Caki2 (cell line): ENCODE results near the gene SMARCD1. TPM values are rescaled to one million over a fixed set of nuclear protein-coding genes. Genes with fewer than 3 reads are reported as not detected.
"Not testable (repeated sequence)": the region's sequence is repeated elsewhere in the genome, so short reads cannot be mapped to it uniquely, and the experiment has no call there.

Source experiments
- DNase-seq: peaks from one replicate; pipeline ENCODE4 v3.0.0-alpha.2; 2015; ENCODE audit warnings: low read depth
- in situ Hi-C: cut with HindIII; loops from 2 replicates; pipeline ENCODE4 v1.10.0; 2016; ENCODE audit warnings: low sequenced_read_pairs, low pct_unique_long_range_greater_than_20kb, mixed read lengths
- total RNA-seq: library from RNA; depleted of rRNA; stranded (reverse); fragments of >200 nt; shearing (Covaris generic); gene quantifications from 2 replicates; pipeline ENCODE4 v1.2.3, GENCODE V29; 2014; ENCODE audit warnings: low replicate concordance

Gene SMARCD1
- total RNA-seq, 1 experiment from 2014 or later, result 61.0 TPM

DNA sequence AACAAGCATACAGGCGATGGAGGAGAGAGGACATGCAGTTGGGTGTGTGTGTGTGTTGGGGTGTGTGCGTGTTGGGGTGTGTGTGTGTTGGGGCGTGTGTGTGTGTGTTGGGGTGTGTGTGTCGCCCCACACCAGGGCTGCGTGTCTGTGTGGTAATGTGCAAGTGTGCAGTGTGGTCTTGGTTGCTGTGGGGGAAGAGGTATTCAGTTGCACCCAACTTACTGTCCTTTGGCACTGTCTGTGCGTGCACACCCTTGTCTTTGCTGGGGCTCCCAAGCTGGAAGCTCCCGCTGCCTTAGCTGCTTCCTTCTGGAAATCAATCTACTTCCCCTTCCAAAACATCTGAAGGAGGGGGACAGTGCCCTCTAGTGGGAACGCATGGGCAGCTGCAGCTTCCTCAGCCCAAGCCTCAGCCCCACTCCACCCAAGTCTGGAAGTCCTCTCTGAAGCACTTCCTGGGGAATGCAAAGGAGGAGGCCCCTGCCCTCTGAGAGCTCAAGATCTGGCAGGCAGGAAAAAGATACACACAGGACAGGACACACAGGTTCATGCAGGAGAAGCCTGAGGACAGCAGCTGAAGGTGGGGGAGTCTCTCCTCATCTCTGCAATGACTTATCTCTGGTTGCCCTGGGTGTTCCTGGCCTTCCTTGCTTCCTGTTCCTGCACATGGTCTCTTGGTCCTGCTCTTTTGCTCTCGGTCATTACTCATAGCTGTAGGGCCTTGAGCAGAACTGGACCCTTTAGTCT is 14.7 kb upstream of the SMARCD1 start:
- in situ Hi-C loops, result loop anchor here (25.0 kb wide), 1 partner anchor 108 kb away; the partner anchor contains the start of genes AQP2, AQP5 and AQP6
- peak; percentile 76 for DNase-seq

DNA sequence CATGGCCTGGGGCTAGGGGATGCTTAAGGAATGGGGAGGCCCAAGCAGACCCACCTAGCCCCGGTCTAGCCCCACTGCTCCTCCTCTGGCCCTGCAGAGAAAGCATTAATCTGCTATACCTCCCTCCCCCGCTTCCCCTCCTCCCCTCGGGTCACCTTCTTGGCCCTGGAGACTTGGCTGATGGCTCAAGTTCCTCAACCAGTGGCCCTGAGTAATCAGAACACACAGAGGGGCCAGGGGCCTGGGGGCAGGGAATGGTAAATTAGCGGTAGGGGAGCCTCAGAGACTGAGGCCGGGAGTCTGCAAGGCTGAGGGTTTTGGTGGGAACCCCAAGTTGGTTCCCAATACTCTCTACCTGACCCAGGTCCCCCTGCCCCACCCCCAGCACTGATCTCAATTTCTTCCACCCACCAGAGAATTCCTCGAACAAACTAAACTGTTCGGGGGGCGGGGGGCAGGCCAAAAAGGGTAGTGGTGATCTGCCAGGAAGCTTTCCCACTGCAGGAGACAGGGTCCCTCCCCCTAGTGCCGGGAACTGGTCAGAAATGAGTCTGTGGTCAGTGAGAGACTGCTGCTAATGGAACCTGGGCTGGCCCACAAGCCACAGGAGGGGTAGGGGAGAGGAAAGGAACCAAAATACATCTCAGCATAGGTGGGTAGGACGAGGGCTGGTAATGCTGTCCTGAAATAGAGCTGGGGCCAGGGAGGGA is 12.8 kb upstream of the SMARCD1 start:
- DNase-seq, result no peak
- in situ Hi-C loops, result loop anchor here (25.0 kb wide), 1 partner anchor 110 kb away; the partner anchor contains the start of genes AQP2, AQP5 and AQP6

GRCh38 chr12:50073206-50073605 is 11.9 kb upstream of the SMARCD1 start:
- in situ Hi-C loops, result loop anchor here (25.0 kb wide), 1 partner anchor 111 kb away; the partner anchor contains the start of genes AQP2, AQP5 and AQP6
- DNase-seq, result no peak

DNA sequence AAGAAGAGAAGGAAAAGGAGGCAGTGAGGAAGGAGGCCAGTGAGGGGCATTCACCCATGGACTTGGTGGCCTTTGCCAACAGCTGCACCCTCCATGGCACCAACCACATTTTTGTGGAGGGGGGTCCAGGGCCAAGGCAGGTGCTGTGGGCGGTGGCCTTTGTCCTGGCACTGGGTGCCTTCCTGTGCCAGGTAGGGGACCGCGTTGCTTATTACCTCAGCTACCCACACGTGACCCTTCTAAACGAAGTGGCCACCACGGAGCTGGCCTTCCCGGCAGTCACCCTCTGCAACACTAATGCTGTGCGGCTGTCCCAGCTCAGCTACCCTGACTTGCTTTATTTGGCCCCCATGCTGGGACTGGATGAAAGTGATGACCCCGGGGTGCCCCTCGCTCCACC is 11.4 kb upstream of the SMARCD1 start:
- in situ Hi-C loops, result loop anchor here (25.0 kb wide), 1 partner anchor 111 kb away; the partner anchor contains the start of genes AQP2, AQP5 and AQP6
- DNase-seq, result no peak

GRCh38 chr12:50074936-50075807 is 10.0 kb upstream of the SMARCD1 start:
- in situ Hi-C loops, result loop anchor here (25.0 kb wide), 1 partner anchor 113 kb away; the partner anchor contains the start of genes AQP2, AQP5 and AQP6
- DNase-seq, result peak; percentile 69

DNA sequence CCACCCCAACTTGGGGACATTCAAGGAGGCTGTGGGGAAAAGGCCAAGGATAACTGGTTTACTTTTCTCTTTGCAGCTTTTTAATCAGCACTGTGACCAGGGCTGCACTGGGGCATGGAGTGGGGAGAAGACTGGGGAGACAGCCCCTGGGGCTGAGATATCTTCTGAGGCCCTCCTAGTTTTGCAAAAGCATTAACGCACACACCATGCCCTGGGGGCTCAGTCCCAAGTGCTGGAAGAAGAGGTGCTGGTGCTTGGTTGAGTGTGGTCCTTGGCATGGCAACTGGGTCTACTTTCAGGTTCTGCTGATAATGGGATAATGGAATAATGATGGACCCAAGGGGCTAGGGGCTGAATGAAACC is 9.4 kb upstream of the SMARCD1 start:
- DNase-seq, result no peak
- in situ Hi-C loops, result no loop called here

DNA sequence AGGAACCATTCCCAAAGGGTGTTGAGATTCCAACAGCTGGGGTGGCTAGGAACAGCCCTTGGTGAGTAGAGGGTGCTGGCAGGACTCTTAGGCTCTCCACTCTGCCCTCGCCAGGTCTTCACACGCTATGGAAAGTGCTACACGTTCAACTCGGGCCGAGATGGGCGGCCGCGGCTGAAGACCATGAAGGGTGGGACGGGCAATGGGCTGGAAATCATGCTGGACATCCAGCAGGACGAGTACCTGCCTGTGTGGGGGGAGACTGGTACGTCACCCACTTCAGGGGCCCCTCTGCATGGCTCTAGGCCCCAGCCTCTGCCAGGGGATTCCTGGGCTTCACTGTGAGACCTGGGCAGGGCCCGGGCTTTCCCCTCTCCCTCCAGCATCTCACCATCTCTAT is 8.0 kb upstream of the SMARCD1 start:
- DNase-seq, result no peak
- in situ Hi-C loops, result no loop called here

DNA sequence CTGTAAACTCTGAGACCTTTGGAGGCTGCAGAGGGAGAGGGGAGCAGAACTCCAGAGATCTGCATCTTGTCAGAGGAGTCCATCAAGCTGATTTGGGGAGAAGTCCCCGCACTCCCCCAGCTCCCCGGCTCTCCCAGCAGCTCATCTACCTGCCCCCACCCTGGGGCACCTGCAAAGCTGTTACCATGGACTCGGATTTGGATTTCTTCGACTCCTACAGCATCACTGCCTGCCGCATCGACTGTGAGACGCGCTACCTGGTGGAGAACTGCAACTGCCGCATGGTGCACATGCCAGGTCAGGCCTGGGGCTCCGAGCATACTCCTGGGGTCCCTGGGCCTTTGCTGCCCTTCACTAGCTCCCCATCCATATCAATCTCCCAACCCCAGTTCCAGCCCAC is 6.9 kb upstream of the SMARCD1 start:
- in situ Hi-C loops, result no loop called here
- no peak for DNase-seq

GRCh38 chr12:50079771-50080170 is 5.4 kb upstream of the SMARCD1 start:
- in situ Hi-C loops, result no loop called here

DNA sequence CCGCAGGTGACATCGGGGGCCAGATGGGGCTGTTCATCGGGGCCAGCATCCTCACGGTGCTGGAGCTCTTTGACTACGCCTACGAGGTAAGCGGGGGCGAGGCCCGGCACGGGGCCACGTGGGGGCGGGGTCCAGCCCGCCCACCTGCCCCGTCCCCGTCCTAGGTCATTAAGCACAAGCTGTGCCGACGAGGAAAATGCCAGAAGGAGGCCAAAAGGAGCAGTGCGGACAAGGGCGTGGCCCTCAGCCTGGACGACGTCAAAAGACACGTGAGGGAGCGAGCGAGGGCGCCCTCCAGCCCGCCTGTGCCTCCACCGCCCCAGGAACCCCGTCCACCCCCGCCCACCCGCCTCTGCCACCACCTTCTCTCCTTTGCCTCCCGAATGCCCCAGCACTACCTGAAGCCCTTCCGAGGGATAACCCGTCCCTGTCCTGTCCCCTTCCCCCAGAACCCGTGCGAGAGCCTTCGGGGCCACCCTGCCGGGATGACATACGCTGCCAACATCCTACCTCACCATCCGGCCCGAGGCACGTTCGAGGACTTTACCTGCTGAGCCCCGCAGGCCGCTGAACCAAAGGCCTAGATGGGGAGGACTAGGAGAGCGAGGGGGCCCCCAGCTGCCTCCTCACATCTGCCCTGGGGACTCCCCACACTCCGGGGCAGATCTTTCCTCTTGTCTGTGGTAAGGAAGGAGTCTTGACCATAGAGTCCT is 3.9 kb upstream of the SMARCD1 start:
- DNase-seq, result no peak
- in situ Hi-C loops, result no loop called here

More at GRCh38 chr12:50079771-50080170, 5.4 kb upstream of the SMARCD1 start:
- DNase-seq, result no peak

- in situ Hi-C loops, result no loop called here
These were observed 2.5 kb upstream of the SMARCD1 start for GRCh38 chr12:50082644-50083043.

DNA sequence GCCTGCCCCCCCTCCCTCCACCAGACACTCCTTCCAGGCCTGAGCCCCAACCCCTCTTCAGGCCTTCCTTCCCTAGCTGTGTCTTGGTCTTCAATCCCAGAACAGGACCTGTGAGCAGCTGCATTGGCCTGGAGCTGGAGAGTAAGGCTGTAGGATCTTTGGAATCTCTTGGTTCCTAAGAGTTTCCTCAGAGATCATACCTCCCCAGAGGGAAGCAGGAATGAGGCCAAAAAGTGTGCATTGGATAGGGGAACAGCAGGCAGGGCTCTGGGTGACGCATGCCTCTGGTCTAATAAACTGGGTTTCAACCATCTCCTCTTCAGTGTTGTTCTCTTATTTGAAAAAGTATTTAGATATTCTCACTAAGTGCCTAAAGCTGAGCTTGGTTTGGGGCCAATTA is 1.8 kb upstream of the SMARCD1 start:
- DNase-seq, result no peak
- in situ Hi-C loops, result no loop called here

More at GRCh38 chr12:50082644-50083043, 2.5 kb upstream of the SMARCD1 start:
- DNase-seq, result no peak

- DNase-seq, in situ Hi-C loops: not testable (repeated sequence)
These were observed 750 bp upstream of the SMARCD1 start for GRCh38 chr12:50084409-50084774.

GRCh38 chr12:50085615-50086072 is 502 bp downstream of the SMARCD1 start:
- peak; percentile 12 for DNase-seq
- in situ Hi-C loops, result no loop called here

GRCh38 chr12:50086148-50086547 is 1.0 kb downstream of the SMARCD1 start:
- in situ Hi-C loops, result no loop called here
- DNase-seq, result no peak

GRCh38 chr12:50087151-50087550 is 2.0 kb downstream of the SMARCD1 start:
- in situ Hi-C loops, result no loop called here
- no peak for DNase-seq

GRCh38 chr12:50087995-50088394 is 2.9 kb downstream of the SMARCD1 start:
- in situ Hi-C loops, result no loop called here

More at GRCh38 chr12:50087995-50088394, 2.9 kb downstream of the SMARCD1 start:
- no peak for DNase-seq
